ENCODE results near the gene UVSSA.

The UVSSA gene

GRCh38 chr4:1405254-1405635, 58.2 kb downstream of the UVSSA start:
- H3K27ac ChIP-seq = no peak overlapping the region
- TF ChIP-seq CTCF (IDR thresholded peaks at IDR 0.05) = no peak
- TF ChIP-seq ZFX (IDR thresholded peaks at IDR 0.05; ENCODE audit: borderline replicate concordance) = no peak

GRCh38 chr4:1405636-1406393, 58.8 kb downstream of the UVSSA start:
- no peak for TF ChIP-seq ZFX (IDR thresholded peaks at IDR 0.05; ENCODE audit: borderline replicate concordance)
- TF ChIP-seq CTCF (IDR thresholded peaks at IDR 0.05) = no peak
- H3K27ac ChIP-seq = no peak overlapping the region

GRCh38 chr4:1406394-1406980, 59.5 kb downstream of the UVSSA start, which contains the start of gene NKX1-1:
Gene NKX1-1 (minus strand): TSS chr4:1406442. CDS start chr4:1406442, 0 bp downstream.
- no peak for TF ChIP-seq ZFX (IDR thresholded peaks at IDR 0.05; ENCODE audit: borderline replicate concordance)
- no peak for TF ChIP-seq CTCF (IDR thresholded peaks at IDR 0.05)
- no peak within 1 kb of the TSS for H3K27ac ChIP-seq

GRCh38 chr4:1406981-1407656, 60.1 kb downstream of the UVSSA start:
- no peak for TF ChIP-seq CTCF (IDR thresholded peaks at IDR 0.05)
- H3K27ac ChIP-seq = no peak overlapping the region

GRCh38 chr4:1407657-1408333, 60.8 kb downstream of the UVSSA start:
- no peak overlapping the region for H3K27ac ChIP-seq
- no peak for TF ChIP-seq ZFX (IDR thresholded peaks at IDR 0.05; ENCODE audit: borderline replicate concordance)
- no peak for TF ChIP-seq CTCF (IDR thresholded peaks at IDR 0.05)

- TF ChIP-seq ZFX (IDR thresholded peaks at IDR 0.05; ENCODE audit: borderline replicate concordance) (no peak), CTCF (IDR thresholded peaks at IDR 0.05) (peak; percentile 31)
- no peak overlapping the region for H3K27ac ChIP-seq
Observed at GRCh38 chr4:1408418-1408817, 61.4 kb downstream of the UVSSA start.
